Glomerular endothelial cell (primary cell): Measurements from ENCODE around the gene PSMG3. TPM values are rescaled to one million over a fixed set of nuclear protein-coding genes. Genes with fewer than 3 reads are reported as not detected.
A peak's percentile ranks its signal among the peaks of the same experiment; 100 is the strongest.

Experiments used
- DNase-seq: peaks from one replicate; pipeline ENCODE4 v3.0.0-alpha.2; 2011; ENCODE audit warnings: low read depth, low spot score; ENCODE audit errors: extremely low read depth
- total RNA-seq: library from RNA; depleted of rRNA; stranded (reverse); fragments of >200 nt; gene quantifications from 2 replicates; pipeline ENCODE4 v1.2.3, GENCODE V29; 2015

PSMG3 gene
- total RNA-seq, 1 donor from 2014 or later, result 45.6 TPM

GRCh38 chr7:1546909-1547776 lies 22.7 kb downstream of the PSMG3 start:
- DNase-seq, result no peak

GRCh38 chr7:1546274-1546908 lies 23.4 kb downstream of the PSMG3 start:
- DNase-seq, result no peak

- DNase-seq, result no peak
Observed at GRCh38 chr7:1545417-1546246, 24.2 kb downstream of the PSMG3 start.

- no peak for DNase-seq
Observed at GRCh38 chr7:1544896-1545416, 24.9 kb downstream of the PSMG3 start.

- DNase-seq, result no peak
Observed at GRCh38 chr7:1544178-1544895, 25.5 kb downstream of the PSMG3 start.

- DNase-seq, result no peak
Observed at GRCh38 chr7:1543826-1544177, 26.0 kb downstream of the PSMG3 start.

GRCh38 chr7:1542841-1543747 lies 26.7 kb downstream of the PSMG3 start:
- no peak for DNase-seq

GRCh38 chr7:1542329-1542728 lies 27.5 kb downstream of the PSMG3 start:
- no peak for DNase-seq

GRCh38 chr7:1541431-1542162 lies 28.2 kb downstream of the PSMG3 start:
- DNase-seq, result no peak

GRCh38 chr7:1540776-1541271 lies 29.0 kb downstream of the PSMG3 start:
- no peak for DNase-seq

- DNase-seq, result no peak
Observed at GRCh38 chr7:1539882-1540775, 29.7 kb downstream of the PSMG3 start.

GRCh38 chr7:1539181-1539881 lies 30.5 kb downstream of the PSMG3 start:
- no peak for DNase-seq

GRCh38 chr7:1538544-1539180 lies 31.2 kb downstream of the PSMG3 start:
- no peak for DNase-seq

GRCh38 chr7:1537535-1538412 lies 32.1 kb downstream of the PSMG3 start:
- DNase-seq, result peak; percentile 87

- DNase-seq, result peak; percentile 71
Observed at GRCh38 chr7:1536743-1537534, 32.9 kb downstream of the PSMG3 start.
